ENCODE results near the gene RPLP1.

The RPLP1 gene

DNA sequence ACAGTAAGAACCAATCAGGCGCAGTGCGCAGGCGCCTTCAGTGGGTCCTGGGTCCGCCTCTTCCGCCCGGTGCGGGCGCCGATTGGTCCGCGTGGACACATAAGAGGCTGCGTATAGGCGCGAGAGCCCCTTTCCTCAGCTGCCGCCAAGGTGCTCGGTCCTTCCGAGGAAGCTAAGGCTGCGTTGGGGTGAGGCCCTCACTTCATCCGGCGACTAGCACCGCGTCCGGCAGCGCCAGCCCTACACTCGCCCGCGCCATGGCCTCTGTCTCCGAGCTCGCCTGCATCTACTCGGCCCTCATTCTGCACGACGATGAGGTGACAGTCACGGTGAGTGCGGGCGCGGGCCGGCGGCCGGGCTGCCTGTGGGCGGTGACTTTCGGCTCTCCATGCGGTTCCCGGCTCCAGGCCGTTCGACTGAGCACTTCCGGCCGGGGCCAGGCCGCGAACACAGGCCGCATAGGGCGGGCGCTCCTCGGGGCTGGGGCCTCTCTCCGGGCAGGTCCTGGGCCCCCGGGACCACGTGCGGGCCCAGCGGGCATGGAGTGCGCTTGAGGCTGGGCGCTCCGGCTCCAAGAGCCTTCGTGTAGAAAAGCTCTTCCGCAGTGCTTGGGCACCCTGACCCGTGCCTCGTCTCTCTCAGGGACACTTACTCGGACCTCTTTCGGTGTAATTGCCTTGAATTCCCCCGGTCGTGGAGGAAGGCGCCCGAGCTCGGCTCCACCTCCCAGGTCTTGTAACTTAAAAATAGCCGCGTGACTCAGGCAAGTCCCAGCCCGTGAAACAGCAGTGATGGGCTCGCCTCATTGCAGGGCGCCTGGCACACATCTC lies at the start of gene RPLP1:
TSS of gene RPLP1 (plus strand) at position 127 of the 830 bp plus-strand sequence. CDS start at position 258, 131 bp downstream.
- FAIRE-seq, result peak; percentile 44

DNA sequence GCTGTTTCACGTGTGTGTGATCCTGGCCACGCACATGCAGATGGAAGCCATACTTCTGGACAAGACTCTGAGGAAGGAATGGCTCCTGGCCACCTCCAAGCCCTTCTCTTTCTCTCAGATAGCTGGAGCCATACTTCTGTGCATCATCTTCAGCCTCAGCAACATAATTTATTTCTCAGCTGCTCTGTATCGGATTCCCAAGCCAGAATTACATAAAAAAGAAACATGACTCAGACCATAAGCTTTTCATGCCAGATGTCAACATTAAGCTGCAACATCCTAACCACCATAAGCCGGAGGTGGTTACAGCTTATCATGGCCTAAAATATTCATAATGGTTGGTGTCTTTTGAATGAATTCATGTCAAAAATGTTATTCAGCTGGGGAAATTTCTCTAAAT lies 49.0 kb upstream of the RPLP1 start:
- DNase-seq (ENCODE audit: low spot score) (no peak), FAIRE-seq (peak; percentile 59)

More for the DNA sequence above, at the start of gene RPLP1:
- DNase-seq (ENCODE audit: low spot score), result peak; percentile 98

DNA sequence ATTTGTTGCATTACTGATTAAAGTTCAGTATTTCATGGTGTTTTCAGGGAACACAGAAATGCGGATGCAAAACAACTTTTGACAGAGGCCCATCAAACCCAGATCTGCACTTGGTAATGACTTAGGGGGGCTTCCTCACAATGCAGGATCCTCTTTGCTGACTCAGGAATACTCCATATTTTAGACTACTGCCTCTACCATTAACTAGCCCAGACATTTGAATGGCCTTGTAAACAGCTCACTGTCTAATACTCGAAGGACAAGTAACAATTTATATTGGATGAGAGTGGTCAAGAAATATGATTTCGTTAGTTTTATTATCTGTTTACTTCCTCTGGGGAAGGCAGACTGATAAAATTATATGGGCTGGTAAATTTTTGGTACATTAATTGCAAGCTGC lies 47.5 kb upstream of the RPLP1 start:
- DNase-seq (ENCODE audit: low spot score) (no peak), FAIRE-seq (no peak)

- DNase-seq (ENCODE audit: low spot score) (no peak), FAIRE-seq (peak; percentile 27)
These were observed 44.8 kb upstream of the RPLP1 start for GRCh38 chr15:69407719-69408400.

GRCh38 chr15:69408841-69409240 lies 43.8 kb upstream of the RPLP1 start:
- FAIRE-seq, result no peak
- DNase-seq (ENCODE audit: low spot score), result no peak

GRCh38 chr15:69410248-69410874 lies 42.3 kb upstream of the RPLP1 start:
- DNase-seq (ENCODE audit: low spot score), result peak; percentile 86

GRCh38 chr15:69412274-69412673 lies 40.3 kb upstream of the RPLP1 start:
- FAIRE-seq (no peak), DNase-seq (ENCODE audit: low spot score) (no peak)

More at GRCh38 chr15:69410248-69410874, 42.3 kb upstream of the RPLP1 start:
- FAIRE-seq, result peak; percentile 93

DNA sequence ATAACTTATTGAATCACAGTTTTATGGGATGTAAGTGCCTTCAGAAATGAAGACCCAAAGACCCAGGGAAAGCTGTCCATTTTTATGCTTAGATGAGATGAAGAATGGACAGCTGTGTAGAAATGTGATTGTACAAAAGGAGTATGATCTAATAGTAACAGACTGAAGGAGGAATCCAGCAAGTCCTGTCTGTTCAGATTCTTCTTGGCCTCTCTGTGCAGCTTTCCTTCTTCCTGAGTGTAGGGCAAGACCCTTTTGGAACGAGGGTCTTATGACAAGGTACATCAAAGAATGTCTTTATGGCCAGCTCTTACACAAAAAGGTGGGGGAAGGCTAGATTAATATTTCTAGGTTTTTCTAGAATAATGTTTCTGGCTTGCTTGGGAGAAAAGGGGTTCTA lies 39.9 kb upstream of the RPLP1 start:
- DNase-seq (ENCODE audit: low spot score) (no peak), FAIRE-seq (no peak)

- DNase-seq (ENCODE audit: low spot score) (peak; percentile 100), FAIRE-seq (peak; percentile 91)
These were observed 38.6 kb upstream of the RPLP1 start, which contains the start of gene KIF23 for GRCh38 chr15:69413822-69414700. Gene KIF23 (plus strand): TSS chr15:69414349. CDS start chr15:69414466, 117 bp downstream.

- FAIRE-seq (no peak), DNase-seq (ENCODE audit: low spot score) (peak; percentile 86)
These were observed 37.9 kb upstream of the RPLP1 start for GRCh38 chr15:69414701-69415167.

DNA sequence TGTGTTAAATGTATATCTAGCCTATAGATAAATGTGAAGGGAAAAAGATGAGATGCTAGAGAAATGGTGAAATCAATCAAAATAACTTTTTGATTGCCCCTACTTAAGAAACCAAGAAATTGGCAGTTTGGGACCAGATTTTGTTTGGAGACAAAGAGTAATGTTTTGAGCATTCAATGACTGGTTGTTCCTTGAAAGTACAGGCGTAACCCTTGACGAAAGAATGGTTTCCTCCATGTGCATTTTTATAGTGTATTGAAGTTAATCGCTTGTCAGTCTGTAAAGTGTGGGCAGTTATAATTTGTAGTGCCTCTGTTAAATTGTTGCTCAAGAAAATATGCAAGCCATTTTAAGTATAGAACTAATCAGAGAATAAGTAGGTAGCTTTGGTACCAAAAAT lies 37.2 kb upstream of the RPLP1 start:
- DNase-seq (ENCODE audit: low spot score), result no peak
- FAIRE-seq, result no peak

DNA sequence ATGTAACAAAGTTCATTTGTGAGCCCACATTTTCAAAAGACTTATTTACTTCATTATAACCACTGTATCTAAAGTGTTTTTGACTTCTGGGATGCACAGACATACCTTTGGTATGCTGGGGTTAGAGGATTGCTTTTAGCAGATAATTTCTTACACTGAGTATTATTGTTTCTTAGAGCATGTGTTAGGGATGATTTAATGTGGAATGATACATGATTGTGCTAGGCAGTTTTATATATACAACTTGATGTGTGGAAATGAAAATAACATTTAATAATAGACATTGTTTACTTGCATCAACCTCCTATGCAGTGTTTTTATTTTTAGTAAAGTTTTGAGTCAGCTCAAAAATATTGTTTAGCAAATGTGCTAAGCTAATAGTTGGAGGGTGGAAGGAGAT lies 35.0 kb upstream of the RPLP1 start:
- DNase-seq (ENCODE audit: low spot score) (no peak), FAIRE-seq (no peak)

DNA sequence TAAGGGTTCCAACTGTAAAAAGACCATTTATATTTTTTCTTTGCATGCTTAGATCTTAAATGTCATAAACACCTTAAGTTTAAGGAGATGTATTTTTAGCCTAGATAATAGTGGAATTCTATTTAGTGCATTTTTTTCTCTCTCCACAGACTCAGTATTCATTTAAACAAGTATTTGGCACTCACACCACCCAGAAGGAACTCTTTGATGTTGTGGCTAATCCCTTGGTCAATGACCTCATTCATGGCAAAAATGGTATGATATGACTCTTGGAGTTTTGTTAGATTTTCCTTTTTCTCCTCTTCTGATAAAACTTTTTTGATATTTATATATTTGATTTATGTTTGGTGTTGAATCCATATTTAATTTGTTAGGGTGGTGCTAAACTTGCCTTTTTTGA lies 31.1 kb upstream of the RPLP1 start:
- FAIRE-seq (no peak), DNase-seq (ENCODE audit: low spot score) (no peak)

GRCh38 chr15:69422336-69422895 lies 30.2 kb upstream of the RPLP1 start:
- FAIRE-seq (no peak), DNase-seq (ENCODE audit: low spot score) (no peak)

DNA sequence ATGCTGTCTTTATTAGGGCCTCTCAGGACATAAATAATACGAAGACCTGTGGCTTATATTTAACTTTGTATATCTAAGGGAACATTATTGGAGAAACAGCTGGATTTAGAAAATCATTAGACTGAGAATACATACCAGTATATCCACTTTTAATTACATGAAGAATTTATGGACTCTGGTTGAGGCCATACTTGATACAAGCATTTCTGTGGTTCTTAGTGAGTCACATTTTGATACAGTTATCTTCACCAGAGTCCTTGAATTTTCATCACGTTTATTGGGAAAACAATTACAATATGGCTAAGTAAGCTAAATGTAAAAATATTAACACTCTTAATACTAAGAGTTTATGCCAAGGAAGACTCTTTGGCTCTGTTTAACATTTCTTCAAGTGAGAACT lies 28.6 kb upstream of the RPLP1 start:
- no peak for DNase-seq (ENCODE audit: low spot score)
- FAIRE-seq, result no peak

DNA sequence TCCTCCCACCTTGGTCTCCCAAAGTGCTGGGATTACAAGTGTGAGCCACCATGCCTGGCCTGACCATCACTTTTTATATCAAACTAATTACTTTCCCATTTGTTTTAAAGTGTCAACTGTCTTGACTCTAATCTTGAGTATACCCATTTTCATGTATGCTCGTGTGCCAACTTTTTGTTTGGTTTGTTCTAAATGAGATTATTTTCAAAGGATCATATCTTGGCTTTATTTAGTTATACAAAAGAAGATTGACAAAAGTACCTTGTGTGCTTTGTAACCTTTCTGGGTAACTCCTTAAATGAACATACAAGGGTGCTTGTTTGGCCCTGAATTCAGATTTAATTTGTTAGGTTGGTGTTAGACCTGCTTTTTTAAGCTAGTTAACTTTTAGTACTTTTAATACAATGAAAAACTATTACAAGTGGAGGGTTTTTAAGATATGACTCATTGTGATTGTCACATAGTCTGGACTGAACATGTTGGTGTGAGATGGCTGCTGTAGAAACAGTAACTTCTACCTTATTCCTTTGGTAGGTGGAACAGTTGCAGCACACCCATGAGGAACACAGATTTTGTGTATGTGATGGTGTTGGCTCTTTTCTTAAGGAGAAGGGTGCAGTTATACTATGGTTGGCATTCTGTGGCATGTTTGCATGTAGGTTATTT lies 27.7 kb upstream of the RPLP1 start:
- no peak for DNase-seq (ENCODE audit: low spot score)
- FAIRE-seq, result no peak

GRCh38 chr15:69433831-69434230 lies 18.8 kb upstream of the RPLP1 start:
- FAIRE-seq, result no peak
- no peak for DNase-seq (ENCODE audit: low spot score)

DNA sequence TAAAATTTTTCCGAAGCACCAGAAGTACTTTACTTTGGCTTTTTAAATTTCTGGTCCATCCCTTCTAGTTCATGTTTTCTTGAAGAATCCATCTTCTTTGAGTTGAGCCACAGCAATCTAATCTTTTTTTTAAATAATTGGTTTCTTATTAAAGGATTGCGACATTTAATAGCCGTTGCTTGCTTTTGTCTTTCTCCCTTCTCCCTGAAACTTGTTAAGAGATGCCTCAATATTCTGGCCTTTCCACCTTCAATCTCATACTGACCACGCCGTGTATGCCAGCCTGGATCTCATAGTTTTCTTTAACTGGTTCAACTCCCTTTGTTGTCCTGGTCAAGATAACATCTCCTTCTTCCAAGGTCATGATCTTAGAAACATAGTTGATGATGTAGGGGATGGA lies 18.4 kb upstream of the RPLP1 start:
- DNase-seq (ENCODE audit: low spot score), result no peak
- FAIRE-seq, result no peak

DNA sequence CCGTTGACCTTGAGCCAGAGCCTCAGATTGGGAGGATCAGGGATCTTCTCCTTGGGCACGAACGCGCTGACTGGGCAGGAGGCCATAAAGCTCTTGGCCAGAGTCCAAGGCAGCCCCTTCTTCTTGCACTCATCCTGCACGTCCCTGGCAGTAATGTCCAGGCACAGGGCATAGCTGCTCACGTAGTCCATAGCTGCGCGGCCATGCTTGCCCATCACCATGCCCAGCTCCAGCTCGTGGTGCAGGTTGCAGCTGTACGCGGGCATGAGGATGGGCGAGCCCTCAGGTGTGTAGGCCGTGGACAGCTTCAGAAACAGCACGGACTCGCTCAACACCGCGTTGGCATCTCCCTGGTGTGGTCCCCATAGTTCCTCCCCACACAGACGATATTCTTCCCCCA lies 17.9 kb upstream of the RPLP1 start:
- FAIRE-seq (no peak), DNase-seq (ENCODE audit: low spot score) (no peak)

- FAIRE-seq (no peak), DNase-seq (ENCODE audit: low spot score) (no peak)
These were observed 16.6 kb upstream of the RPLP1 start for GRCh38 chr15:69435985-69436384.

Data from urothelium cell line (cell line).